ENCODE results near the gene TSPAN6.

DNA sequence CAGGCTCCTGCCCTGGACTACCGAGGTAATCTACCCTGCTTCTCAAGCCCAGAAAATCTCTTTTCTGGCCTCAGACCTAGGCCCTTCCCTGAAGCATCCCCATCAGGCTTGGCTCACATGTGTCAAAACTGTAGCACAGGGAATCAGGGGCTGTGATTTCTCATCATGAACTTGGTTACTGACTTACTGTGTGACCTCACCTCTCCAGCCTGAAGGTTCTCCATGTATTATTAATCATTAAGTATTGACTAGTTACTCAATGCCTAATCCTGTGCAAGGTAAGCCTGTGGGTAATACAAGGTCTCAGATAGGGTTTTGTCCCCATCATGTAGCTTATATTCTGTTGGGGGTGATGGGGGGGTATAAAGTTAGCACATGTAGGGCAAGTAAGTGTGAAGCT, 14.2 kb upstream of the TSPAN6 start:
- TF ChIP-seq POLR2A (IDR thresholded peaks at IDR 0.05): no peak
- TF ChIP-seq, protein P1, sequence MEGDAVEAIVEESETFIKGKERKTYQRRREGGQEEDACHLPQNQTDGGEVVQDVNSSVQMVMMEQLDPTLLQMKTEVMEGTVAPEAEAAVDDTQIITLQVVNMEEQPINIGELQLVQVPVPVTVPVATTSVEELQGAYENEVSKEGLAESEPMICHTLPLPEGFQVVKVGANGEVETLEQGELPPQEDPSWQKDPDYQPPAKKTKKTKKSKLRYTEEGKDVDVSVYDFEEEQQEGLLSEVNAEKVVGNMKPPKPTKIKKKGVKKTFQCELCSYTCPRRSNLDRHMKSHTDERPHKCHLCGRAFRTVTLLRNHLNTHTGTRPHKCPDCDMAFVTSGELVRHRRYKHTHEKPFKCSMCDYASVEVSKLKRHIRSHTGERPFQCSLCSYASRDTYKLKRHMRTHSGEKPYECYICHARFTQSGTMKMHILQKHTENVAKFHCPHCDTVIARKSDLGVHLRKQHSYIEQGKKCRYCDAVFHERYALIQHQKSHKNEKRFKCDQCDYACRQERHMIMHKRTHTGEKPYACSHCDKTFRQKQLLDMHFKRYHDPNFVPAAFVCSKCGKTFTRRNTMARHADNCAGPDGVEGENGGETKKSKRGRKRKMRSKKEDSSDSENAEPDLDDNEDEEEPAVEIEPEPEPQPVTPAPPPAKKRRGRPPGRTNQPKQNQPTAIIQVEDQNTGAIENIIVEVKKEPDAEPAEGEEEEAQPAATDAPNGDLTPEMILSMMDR (IDR thresholded peaks at IDR 0.05): no peak
- TF ChIP-seq POLR2AphosphoS5 (IDR thresholded peaks at IDR 0.05): no peak
- no peak for TF ChIP-seq EP300 (IDR thresholded peaks at IDR 0.05)
